Type B pancreatic cell (in vitro differentiated cells): Measurements from ENCODE around the gene TMEM215. TPM values are rescaled to one million over a fixed set of nuclear protein-coding genes. Genes with fewer than 3 reads are reported as not detected.
"Not testable (repeated sequence)": the region's sequence is repeated elsewhere in the genome, so short reads cannot be mapped to it uniquely, and the experiment has no call there.

Experiments used
- DNase-seq: peaks from one replicate; pipeline ENCODE4 v3.0.0; 2021; ENCODE audit warnings: mixed read lengths; ENCODE audit not compliant: unreplicated experiment; ENCODE audit errors: extremely low spot score
- H3K27ac Mint-ChIP-seq: 2 replicates; pipeline ENCODE4 v1.8.0; 2021; ENCODE audit warnings: mild to moderate bottlenecking, mixed read lengths
- H3K27me3 Mint-ChIP-seq: 2 replicates; pipeline ENCODE4 v1.8.0; 2021; ENCODE audit warnings: mixed read lengths
- H3K36me3 Mint-ChIP-seq: 2 replicates; pipeline ENCODE4 v1.8.0; 2021; ENCODE audit warnings: mixed read lengths
- H3K4me1 Mint-ChIP-seq: one replicate; pipeline ENCODE4 v1.8.0; 2021; ENCODE audit warnings: mixed read lengths; ENCODE audit not compliant: unreplicated experiment
- H3K4me3 Mint-ChIP-seq: 2 replicates; pipeline ENCODE4 v1.8.0; 2021; ENCODE audit warnings: mild to moderate bottlenecking, mixed read lengths
- H3K9me3 Mint-ChIP-seq: 2 replicates; pipeline ENCODE4 v1.8.0; 2021; ENCODE audit warnings: mixed read lengths
- total RNA-seq: library from RNA; stranded (reverse); gene quantifications from 2 replicates; pipeline ENCODE4 v1.2.1, GENCODE V29; 2021; ENCODE audit warnings: low replicate concordance
- TF ChIP-seq, protein P1 (sequence below): fragments of 200-600 bp; sonication (generic); conservative IDR thresholded peaks from 2 replicates; pipeline ENCODE4 v1.5.0; 2021; ENCODE audit warnings: antibody characterized with exemption, mild to moderate bottlenecking

Gene TMEM215
- total RNA-seq, 1 donor from 2014 or later = 0.27 TPM

- Mint-ChIP-seq H3K27ac (no peak overlapping the region), H3K36me3 (no peaks in the 10 kb centered on the region), H3K4me1 (peaks cover 4% of the 10 kb centered on the region), H3K4me3 (peak overlapping the region; percentile 68), H3K9me3 (no peaks in the 10 kb centered on the region), H3K27me3 (peaks cover 89% of the 10 kb centered on the region)
- TF ChIP-seq, protein P1, sequence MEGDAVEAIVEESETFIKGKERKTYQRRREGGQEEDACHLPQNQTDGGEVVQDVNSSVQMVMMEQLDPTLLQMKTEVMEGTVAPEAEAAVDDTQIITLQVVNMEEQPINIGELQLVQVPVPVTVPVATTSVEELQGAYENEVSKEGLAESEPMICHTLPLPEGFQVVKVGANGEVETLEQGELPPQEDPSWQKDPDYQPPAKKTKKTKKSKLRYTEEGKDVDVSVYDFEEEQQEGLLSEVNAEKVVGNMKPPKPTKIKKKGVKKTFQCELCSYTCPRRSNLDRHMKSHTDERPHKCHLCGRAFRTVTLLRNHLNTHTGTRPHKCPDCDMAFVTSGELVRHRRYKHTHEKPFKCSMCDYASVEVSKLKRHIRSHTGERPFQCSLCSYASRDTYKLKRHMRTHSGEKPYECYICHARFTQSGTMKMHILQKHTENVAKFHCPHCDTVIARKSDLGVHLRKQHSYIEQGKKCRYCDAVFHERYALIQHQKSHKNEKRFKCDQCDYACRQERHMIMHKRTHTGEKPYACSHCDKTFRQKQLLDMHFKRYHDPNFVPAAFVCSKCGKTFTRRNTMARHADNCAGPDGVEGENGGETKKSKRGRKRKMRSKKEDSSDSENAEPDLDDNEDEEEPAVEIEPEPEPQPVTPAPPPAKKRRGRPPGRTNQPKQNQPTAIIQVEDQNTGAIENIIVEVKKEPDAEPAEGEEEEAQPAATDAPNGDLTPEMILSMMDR = no peak
- no peak for DNase-seq
Observed at GRCh38 chr9:32782476-32783167, 718 bp upstream of the TMEM215 start.

DNA sequence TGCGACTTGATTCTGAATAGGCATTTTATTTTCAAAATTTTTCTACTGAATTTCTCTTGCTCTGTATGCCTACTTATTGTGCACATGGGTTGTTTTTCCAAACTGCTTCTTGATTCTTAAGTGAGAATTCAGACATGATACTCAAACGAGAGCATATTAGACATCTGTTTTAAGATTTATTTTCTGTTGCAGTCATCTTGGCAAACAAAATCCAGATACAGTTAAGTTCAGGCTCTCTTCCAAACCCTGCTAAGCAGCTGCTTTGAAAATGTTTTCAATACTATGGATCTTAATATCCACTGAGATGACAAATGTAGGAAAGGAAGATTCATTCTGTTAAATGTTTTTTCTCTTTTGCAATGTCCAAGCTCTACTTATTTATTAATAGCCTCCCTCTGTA is 4.5 kb downstream of the TMEM215 start:
- Mint-ChIP-seq H3K36me3 (no peaks in the 10 kb centered on the region), H3K27ac (no peak overlapping the region), H3K4me1 (peaks cover 4% of the 10 kb centered on the region), H3K9me3 (no peaks in the 10 kb centered on the region), H3K4me3 (no peak overlapping the region), H3K27me3 (peaks cover 75% of the 10 kb centered on the region)
- TF ChIP-seq, protein P1 = no peak
- DNase-seq = no peak

DNA sequence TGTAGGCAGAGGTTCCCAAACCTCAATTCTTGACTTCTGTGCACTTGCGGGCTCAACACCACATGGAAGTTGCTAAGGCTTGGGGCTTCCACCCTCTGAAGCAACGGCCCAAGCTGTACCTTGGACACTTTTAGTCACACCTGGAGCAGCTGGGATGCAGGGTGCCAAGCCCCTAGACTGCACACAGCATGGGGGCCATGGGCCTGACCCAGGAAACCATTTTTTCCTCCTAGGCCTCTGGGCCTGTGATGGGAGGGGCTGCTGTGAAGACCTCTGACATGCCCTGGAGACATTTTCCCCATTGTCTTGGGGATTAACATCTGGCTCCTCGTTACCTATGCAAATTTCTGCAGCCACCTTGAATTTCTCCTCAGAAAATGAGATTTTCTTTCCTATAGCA is 12.7 kb downstream of the TMEM215 start:
- H3K27me3 Mint-ChIP-seq, H3K27ac Mint-ChIP-seq, DNase-seq, H3K4me3 Mint-ChIP-seq, H3K4me1 Mint-ChIP-seq, H3K9me3 Mint-ChIP-seq, H3K36me3 Mint-ChIP-seq: not testable (repeated sequence)

- H3K4me1 Mint-ChIP-seq = no peaks in the 10 kb centered on the region
- DNase-seq = no peak
- TF ChIP-seq, protein P1 = no peak
- H3K4me3 Mint-ChIP-seq = no peak overlapping the region
- no peaks in the 10 kb centered on the region for H3K36me3 Mint-ChIP-seq
- H3K27ac Mint-ChIP-seq = no peak overlapping the region
- peaks cover 4% of the 10 kb centered on the region for H3K27me3 Mint-ChIP-seq
- no peaks in the 10 kb centered on the region for H3K9me3 Mint-ChIP-seq
Observed at GRCh38 chr9:32801530-32801929, 18.2 kb downstream of the TMEM215 start.

GRCh38 chr9:32807217-32807616 is 23.9 kb downstream of the TMEM215 start:
- no peaks in the 10 kb centered on the region for H3K36me3 Mint-ChIP-seq
- H3K27me3 Mint-ChIP-seq = peaks cover 4% of the 10 kb centered on the region
- no peak overlapping the region for H3K27ac Mint-ChIP-seq
- H3K9me3 Mint-ChIP-seq = peaks cover 6% of the 10 kb centered on the region
- TF ChIP-seq, protein P1 = no peak
- H3K4me3 Mint-ChIP-seq = no peak overlapping the region
- H3K4me1 Mint-ChIP-seq = no peaks in the 10 kb centered on the region
- no peak for DNase-seq

GRCh38 chr9:32811246-32811645 is 27.9 kb downstream of the TMEM215 start:
- H3K27ac Mint-ChIP-seq = no peak overlapping the region
- H3K27me3 Mint-ChIP-seq = peaks cover 9% of the 10 kb centered on the region
- DNase-seq = no peak
- H3K4me1 Mint-ChIP-seq = no peaks in the 10 kb centered on the region
- no peaks in the 10 kb centered on the region for H3K36me3 Mint-ChIP-seq
- peaks cover 6% of the 10 kb centered on the region for H3K9me3 Mint-ChIP-seq
- TF ChIP-seq, protein P1 = no peak
- H3K4me3 Mint-ChIP-seq = no peak overlapping the region
